Stimulated activated CD8-positive, alpha-beta memory T cell treated with anti-CD3 and anti-CD28 coated beads, Interleukin-15, amount 100 ng/mL, for 1 hour (primary cell): ENCODE results near the gene PSMB5.

ENCODE experiments used
- DNase-seq: peaks from one replicate; pipeline ENCODE4 v3.0.0-alpha.2; 2020; ENCODE audit warnings: low read depth

Gene PSMB5

DNA sequence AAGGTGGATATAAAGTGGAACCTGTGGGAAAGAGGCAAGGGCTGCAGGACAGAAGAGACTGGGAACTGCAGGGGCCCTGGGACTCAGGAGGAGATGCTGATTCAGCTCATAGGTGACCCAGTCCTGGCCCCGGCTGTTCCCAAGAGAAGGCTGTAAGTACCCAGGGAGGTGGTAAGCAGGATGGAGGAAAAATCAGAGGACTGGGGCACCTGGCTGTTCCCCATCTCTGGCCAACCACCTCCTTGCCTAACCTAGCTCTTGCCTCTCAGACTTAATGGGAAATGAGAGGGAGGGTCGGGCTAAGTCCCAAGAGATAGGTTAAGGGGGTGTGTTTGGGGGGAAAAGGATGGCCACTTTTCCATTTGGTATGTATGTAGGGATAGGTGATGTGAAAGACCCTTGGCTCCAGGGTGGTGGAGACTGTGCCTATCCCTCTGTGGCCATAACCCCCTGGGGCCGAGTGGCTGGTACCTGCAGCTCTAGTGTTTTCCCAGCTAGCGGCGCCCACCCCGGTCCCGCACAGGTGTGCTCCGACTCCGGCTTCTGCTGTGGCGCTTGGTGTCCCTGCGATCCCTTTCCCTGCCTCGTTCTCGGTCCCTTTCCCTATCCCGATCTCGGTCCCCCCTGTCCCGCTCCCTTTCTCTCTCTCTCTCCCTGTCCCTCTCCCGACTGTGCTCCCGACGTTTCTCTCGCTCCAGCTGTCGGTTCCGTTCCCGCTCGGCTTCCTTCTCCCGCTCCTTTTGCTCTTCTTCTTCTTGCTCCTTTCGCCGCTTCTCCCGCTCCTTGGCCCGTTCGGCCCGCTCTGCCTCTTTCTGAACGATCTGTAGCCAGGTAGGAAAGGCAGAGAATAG lies 24.2 kb upstream of the PSMB5 start:
- no peak for DNase-seq

DNA sequence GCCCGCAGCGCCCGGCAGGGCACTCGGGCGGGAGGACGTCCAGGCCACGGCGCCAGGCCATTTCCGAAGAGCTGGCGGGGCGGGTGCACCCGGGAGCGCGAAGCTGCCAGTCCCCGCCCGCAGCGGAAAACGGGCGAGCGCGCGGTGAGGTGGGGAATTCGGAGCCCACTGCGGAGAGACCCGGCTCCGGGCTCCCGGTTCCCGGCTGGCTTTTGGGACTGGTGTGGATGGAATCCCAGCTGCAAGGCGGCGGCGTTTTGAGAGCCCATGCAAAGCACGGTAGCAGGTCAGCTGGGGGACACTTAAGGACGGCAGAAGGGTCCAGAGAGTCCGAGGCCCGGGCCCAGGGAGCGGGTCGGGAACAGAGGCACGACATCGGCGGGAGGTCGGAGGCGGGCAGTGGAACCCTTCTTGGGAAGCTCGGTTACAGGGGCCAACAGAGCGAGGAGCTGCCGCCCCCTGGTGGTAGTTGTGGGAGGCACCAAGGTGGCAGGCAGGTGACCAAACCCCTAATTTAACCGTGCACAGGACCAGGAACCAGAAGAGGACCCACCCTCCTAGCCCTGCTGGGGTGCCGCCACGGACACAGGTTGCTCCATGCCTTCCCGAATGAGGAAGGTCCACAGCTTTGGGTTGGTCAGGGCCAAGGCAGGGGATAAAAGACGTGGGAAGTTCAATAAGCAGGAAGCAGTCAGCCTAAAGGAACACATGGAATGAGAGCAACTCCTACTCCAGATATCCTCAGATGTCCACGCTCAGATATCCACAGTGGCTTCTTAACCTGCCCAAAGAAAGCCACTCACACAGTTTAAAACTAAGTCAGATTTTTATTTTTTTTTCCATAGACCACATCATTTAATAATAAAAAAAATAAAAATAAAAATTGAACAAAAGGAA lies 23.3 kb upstream of the PSMB5 start:
- peak; percentile 79 for DNase-seq

- DNase-seq: peak; percentile 38
Measured at GRCh38 chr14:23056956-23057756, 22.5 kb upstream of the PSMB5 start, which contains the start of gene CDH24. Gene CDH24 (minus strand): TSS chr14:23057520. CDS start chr14:23055733, 1,787 bp downstream.

DNA sequence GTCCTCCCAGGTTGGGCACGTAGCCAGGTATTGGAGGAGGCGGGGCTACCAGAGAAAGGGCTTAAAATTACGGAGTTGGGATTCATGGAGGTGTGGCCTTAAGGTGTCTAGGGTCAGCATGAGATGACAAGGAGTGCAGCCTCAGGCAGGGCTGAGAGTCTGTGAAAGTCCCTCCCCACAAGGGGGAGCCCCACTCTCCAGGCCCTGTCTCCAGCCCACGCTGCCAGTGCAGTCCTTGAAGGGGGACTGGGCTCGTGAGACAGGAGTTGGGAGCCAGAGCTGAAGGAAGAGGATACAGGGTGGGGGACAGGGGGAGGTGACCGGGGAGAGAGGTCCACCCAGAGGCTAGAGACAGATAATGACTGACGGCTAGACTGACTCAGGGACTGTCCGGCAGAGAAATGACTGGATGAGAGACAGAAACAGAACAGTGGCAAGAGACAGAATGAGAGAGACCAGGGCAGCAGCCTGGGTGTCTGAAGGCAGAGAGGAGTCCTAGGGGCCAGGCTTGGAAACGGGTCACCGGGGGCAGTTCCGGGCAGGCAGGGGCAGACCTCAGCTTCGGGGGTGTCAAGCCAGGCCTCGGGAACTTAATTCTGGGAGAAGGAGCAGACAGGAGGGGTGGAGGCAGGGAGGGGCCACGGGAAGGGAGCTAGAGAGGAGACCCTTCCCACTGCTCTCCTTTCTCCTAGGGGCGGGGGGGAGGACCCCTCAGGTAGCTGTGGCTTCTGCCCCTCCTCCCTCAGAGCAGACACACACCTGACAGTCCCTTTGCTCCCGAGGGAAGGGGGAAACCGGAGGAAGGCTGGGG lies 21.6 kb upstream of the PSMB5 start:
- peak; percentile 39 for DNase-seq

GRCh38 chr14:23055621-23056144 lies 21.0 kb upstream of the PSMB5 start:
- no peak for DNase-seq

- DNase-seq: no peak
Measured at GRCh38 chr14:23055147-23055550, 20.4 kb upstream of the PSMB5 start.

- no peak for DNase-seq
Measured at GRCh38 chr14:23054000-23054811, 19.5 kb upstream of the PSMB5 start.

DNA sequence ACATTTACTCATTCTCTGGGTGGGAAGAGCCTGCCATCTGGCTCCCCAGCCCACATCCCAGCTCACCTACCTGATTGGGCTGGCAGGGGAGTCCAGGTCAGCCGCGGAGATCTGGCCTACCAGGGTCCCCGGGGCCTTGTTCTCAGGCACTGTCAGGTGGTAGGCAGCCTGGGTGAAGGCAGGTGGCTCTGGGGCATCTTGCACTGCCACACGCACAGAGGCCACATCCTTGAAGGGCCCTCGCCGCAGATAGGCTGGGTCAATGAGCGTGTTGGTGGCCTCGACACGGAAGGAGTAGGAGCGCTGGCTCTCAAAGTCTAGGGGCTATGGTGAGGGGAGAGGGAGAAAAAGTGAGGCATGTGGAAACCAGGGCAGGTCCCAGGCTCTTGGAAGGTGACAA lies 18.7 kb upstream of the PSMB5 start:
- DNase-seq: no peak

GRCh38 chr14:23052671-23053070 lies 18.0 kb upstream of the PSMB5 start:
- DNase-seq: no peak

DNA sequence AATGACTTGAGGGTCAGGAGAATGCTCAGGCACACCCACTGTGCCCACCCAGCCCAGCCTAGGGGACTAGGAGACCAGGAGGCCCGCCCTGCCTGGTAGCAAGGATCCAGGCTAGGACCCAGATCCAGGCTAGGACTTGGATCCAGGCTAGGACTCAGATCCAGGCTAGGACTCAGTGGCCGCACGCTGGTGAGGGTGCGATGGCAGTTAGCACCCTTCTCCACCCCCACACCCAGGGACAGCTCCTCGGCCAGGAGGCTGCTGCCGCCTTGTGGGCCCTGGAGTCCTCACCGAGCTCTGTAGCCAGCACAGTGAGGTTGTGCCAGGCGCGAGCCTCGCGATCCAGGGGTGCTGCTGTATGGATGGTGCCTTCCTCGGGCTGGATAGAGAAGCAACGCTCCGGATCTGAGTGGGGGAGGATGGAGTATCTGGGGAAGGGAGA lies 17.5 kb upstream of the PSMB5 start:
- no peak for DNase-seq

- no peak for DNase-seq
Measured at GRCh38 chr14:23051141-23052057, 16.7 kb upstream of the PSMB5 start.

DNA sequence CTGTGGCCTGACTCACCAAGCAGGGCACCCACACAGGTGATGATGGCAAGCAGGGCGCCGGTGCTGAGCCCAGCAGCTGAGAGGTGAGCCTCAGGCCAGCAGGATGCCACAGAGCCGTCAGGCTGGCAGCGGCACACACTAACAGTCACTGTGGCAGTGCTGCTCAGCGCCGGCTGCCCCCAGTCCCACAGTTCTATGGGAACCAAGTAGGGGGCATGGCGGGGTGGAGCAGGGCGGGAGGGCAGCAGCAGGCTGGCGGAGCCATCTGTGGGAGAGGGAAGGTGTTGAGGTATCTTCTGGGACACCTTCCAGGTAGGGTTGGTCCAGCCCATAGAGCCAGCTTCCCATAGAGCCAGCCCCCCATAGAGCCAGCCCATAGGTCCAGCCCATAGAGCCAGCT lies 14.3 kb upstream of the PSMB5 start:
- no peak for DNase-seq

GRCh38 chr14:23047751-23048693 lies 13.3 kb upstream of the PSMB5 start:
- no peak for DNase-seq

GRCh38 chr14:23047034-23047634 lies 12.4 kb upstream of the PSMB5 start:
- no peak for DNase-seq

GRCh38 chr14:23045419-23046357 lies 11.0 kb upstream of the PSMB5 start:
- no peak for DNase-seq

DNA sequence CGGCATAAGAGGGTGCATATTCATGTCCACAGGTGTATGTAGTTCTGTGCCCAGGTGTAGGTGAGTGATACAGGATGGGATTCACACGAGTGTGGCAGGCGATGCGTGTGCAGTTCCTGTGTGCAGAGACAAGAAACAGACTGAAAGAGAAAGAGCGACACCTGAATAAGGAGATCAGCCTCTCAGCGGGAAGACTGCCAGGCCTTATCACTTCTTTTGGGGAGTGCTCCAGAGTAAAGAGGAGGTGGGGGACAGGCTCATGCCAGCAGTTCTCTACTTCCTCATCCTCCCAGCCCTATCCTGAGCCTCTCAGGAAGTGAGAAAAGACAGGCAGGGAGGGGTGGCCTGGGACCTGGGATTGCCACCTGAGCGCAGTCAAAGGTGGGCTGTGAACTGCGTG lies 10.1 kb upstream of the PSMB5 start:
- DNase-seq: no peak
